ENCODE results near the gene SYT4.

The SYT4 gene

DNA sequence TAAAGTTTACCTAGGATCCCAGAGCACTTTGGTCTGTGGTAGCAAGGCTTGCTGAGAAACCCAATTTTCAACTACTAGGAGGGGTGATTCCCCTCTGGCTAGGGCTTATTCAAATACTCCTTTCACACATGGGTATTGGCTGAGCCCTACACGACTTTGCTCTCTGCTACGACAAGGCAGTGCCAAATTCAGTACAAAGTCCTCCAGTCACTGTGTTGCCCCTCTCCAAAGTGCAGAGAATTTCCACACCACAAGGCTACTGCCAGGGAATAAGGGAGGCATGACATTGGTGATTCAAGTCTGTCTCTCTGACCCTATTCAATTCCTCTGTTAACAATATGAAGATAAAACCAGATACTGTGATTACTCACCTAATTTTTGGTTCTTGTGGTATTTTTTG lies 38.9 kb downstream of the SYT4 start:
- no peaks in the 10 kb centered on the region for H3K36me3 Mint-ChIP-seq (ENCODE audit: low read depth)
- peaks cover 4% of the 10 kb centered on the region for H3K27me3 Mint-ChIP-seq (ENCODE audit: low read depth)
- TF ChIP-seq, protein P1, sequence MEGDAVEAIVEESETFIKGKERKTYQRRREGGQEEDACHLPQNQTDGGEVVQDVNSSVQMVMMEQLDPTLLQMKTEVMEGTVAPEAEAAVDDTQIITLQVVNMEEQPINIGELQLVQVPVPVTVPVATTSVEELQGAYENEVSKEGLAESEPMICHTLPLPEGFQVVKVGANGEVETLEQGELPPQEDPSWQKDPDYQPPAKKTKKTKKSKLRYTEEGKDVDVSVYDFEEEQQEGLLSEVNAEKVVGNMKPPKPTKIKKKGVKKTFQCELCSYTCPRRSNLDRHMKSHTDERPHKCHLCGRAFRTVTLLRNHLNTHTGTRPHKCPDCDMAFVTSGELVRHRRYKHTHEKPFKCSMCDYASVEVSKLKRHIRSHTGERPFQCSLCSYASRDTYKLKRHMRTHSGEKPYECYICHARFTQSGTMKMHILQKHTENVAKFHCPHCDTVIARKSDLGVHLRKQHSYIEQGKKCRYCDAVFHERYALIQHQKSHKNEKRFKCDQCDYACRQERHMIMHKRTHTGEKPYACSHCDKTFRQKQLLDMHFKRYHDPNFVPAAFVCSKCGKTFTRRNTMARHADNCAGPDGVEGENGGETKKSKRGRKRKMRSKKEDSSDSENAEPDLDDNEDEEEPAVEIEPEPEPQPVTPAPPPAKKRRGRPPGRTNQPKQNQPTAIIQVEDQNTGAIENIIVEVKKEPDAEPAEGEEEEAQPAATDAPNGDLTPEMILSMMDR (IDR thresholded peaks at IDR 0.05; ENCODE audit: unreplicated experiment in 3 of 3): no peak
- no peak overlapping the region for H3K27ac Mint-ChIP-seq
- H3K9me3 Mint-ChIP-seq: no peaks in the 10 kb centered on the region
- H3K4me3 Mint-ChIP-seq: no peak overlapping the region
- no peaks in the 10 kb centered on the region for H3K4me1 Mint-ChIP-seq

DNA sequence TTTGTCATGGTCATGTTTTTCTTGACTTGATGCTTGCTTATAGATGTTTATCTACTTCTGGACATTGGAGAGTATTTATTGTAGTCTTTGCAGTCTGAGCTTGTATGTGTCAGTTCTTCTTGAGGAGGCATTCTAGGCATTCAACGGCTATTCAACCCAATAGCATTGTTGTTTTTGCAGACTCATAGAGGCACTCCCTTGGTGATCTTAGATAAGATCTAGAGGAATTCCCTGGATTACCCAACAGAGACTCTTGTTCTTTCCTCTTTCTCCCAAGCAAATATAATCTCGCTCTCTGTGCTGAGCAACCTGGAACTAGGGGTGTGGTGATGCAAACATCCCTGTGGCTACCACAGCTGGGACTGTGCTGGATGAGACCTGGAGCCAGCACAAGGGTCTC lies 40.4 kb downstream of the SYT4 start:
- peaks cover 4% of the 10 kb centered on the region for H3K27me3 Mint-ChIP-seq (ENCODE audit: low read depth)
- no peaks in the 10 kb centered on the region for H3K36me3 Mint-ChIP-seq (ENCODE audit: low read depth)
- H3K4me3 Mint-ChIP-seq: no peak overlapping the region
- no peaks in the 10 kb centered on the region for H3K4me1 Mint-ChIP-seq
- no peaks in the 10 kb centered on the region for H3K9me3 Mint-ChIP-seq
- no peak overlapping the region for H3K27ac Mint-ChIP-seq
- TF ChIP-seq, protein P1 (IDR thresholded peaks at IDR 0.05; ENCODE audit: unreplicated experiment in 3 of 3): no peak

DNA sequence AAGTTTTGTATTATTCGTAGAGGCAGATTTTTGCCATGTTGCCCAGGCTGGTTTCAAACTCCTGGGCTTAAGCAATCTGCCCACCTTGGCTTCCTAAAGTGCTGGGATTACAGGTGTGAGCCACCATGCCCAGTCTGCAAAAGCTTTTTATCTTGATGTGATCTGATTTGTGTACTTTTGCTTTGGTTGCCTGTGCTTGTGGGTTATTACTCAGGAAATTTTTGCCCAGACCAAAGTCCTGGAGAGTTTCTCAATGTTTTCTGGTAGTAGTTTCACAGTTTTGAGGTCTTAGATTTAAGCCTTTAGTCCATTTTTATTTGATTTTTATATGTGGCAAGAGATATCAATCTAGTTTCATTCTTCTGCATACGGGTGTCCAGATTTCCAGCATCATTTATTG lies 42.4 kb downstream of the SYT4 start:
- H3K36me3 Mint-ChIP-seq (ENCODE audit: low read depth): no peaks in the 10 kb centered on the region
- H3K27ac Mint-ChIP-seq: no peak overlapping the region
- H3K4me3 Mint-ChIP-seq: no peak overlapping the region
- no peaks in the 10 kb centered on the region for H3K4me1 Mint-ChIP-seq
- no peaks in the 10 kb centered on the region for H3K9me3 Mint-ChIP-seq
- peaks cover 4% of the 10 kb centered on the region for H3K27me3 Mint-ChIP-seq (ENCODE audit: low read depth)
- TF ChIP-seq, protein P1 (IDR thresholded peaks at IDR 0.05; ENCODE audit: unreplicated experiment in 3 of 3): no peak

DNA sequence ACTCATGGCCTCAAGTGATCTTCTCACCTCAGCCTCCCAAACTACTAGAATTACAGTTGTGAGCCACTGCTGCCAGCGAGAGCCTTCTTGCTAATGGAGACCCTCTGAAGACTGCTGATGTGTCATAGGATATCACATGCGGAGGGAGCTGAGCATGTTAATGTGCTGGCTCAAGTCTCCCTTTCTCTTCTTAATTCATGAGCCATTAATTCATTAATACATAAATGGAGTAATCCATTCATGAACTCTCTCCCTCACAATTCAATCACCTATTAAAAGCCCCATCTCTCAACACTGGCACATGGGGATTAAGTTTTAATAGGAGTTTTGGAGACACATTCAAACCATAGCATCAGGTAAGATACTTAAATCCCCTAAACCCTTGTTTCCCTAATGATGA lies 54.8 kb downstream of the SYT4 start:
- H3K9me3 Mint-ChIP-seq: no peaks in the 10 kb centered on the region
- H3K4me3 Mint-ChIP-seq: no peak overlapping the region
- TF ChIP-seq, protein P1 (IDR thresholded peaks at IDR 0.05; ENCODE audit: unreplicated experiment in 3 of 3): no peak
- H3K27me3 Mint-ChIP-seq (ENCODE audit: low read depth): peaks cover 4% of the 10 kb centered on the region
- no peaks in the 10 kb centered on the region for H3K4me1 Mint-ChIP-seq
- no peak overlapping the region for H3K27ac Mint-ChIP-seq
- H3K36me3 Mint-ChIP-seq (ENCODE audit: low read depth): no peaks in the 10 kb centered on the region

DNA sequence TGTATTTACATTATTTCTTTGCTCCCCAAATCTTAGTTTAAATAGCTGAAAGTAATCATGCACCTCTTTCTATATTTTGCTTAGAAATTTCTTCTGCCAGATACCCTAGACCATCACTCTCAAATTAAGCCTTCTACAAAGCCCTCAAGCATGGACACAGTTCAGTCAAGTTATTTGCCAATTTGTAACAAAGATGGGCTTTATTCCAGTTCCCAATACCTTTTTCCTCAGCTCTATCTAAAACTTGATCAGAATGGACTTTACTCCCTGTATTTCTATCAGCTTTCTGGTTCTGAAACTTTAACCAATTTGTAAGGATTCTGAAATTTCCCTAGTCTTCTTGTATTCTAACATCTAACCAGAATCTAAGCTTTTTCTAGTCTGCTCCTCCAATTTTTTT lies 56.6 kb downstream of the SYT4 start:
- TF ChIP-seq, protein P1 (IDR thresholded peaks at IDR 0.05; ENCODE audit: unreplicated experiment in 3 of 3): no peak
- H3K36me3 Mint-ChIP-seq (ENCODE audit: low read depth): no peaks in the 10 kb centered on the region
- H3K4me1 Mint-ChIP-seq: no peaks in the 10 kb centered on the region
- H3K9me3 Mint-ChIP-seq: no peaks in the 10 kb centered on the region
- peaks cover 4% of the 10 kb centered on the region for H3K27me3 Mint-ChIP-seq (ENCODE audit: low read depth)
- no peak overlapping the region for H3K27ac Mint-ChIP-seq
- no peak overlapping the region for H3K4me3 Mint-ChIP-seq
